ENCODE results near the gene ARHGEF17.

ARHGEF17 gene

GRCh38 chr11:73359930-73360742 is 52.1 kb downstream of the ARHGEF17 start:
- H2AFZ ChIP-seq, result peak overlapping the region; percentile 53
- H3K4me2 ChIP-seq (ENCODE audit: low read length), result no peak overlapping the region
- no peak for TF ChIP-seq CTCF (IDR thresholded peaks at IDR 0.05)
- no peak overlapping the region for H3K9ac ChIP-seq
- H3K27me3 ChIP-seq (ENCODE audit: control insufficient read depth, insufficient read depth, low read length), result no peaks in the 10 kb centered on the region
- H3K79me2 ChIP-seq, result no peaks in the 10 kb centered on the region
- peak overlapping the region; percentile 83 for H3K27ac ChIP-seq
- no peaks in the 10 kb centered on the region for H3K9me3 ChIP-seq (ENCODE audit: control insufficient read depth, low read length)
- peaks cover 18% of the 10 kb centered on the region for H3K4me1 ChIP-seq
- H3K4me3 ChIP-seq (ENCODE audit: low read depth, low read length), result no peak overlapping the region
- H3K36me3 ChIP-seq (ENCODE audit: control insufficient read depth, insufficient read depth, low read length), result no peaks in the 10 kb centered on the region

GRCh38 chr11:73360743-73361369 is 52.8 kb downstream of the ARHGEF17 start:
- H3K36me3 ChIP-seq (ENCODE audit: control insufficient read depth, insufficient read depth, low read length), result no peaks in the 10 kb centered on the region
- H3K27ac ChIP-seq, result no peak overlapping the region
- H3K9me3 ChIP-seq (ENCODE audit: control insufficient read depth, low read length), result no peaks in the 10 kb centered on the region
- peaks cover 18% of the 10 kb centered on the region for H3K4me1 ChIP-seq
- no peak overlapping the region for H3K4me3 ChIP-seq (ENCODE audit: low read depth, low read length)
- H3K9ac ChIP-seq, result no peak overlapping the region
- H3K79me2 ChIP-seq, result no peaks in the 10 kb centered on the region
- no peak overlapping the region for H2AFZ ChIP-seq
- no peak overlapping the region for H3K4me2 ChIP-seq (ENCODE audit: low read length)
- H3K27me3 ChIP-seq (ENCODE audit: control insufficient read depth, insufficient read depth, low read length), result no peaks in the 10 kb centered on the region
- TF ChIP-seq CTCF (IDR thresholded peaks at IDR 0.05), result no peak

- Histone ChIP-seq H3K4me1 (peaks cover 17% of the 10 kb centered on the region), H3K79me2 (no peaks in the 10 kb centered on the region), H3K27me3 (ENCODE audit: control insufficient read depth, insufficient read depth, low read length) (no peaks in the 10 kb centered on the region), H3K4me2 (ENCODE audit: low read length) (no peak overlapping the region), H3K36me3 (ENCODE audit: control insufficient read depth, insufficient read depth, low read length) (no peaks in the 10 kb centered on the region), H3K9me3 (ENCODE audit: control insufficient read depth, low read length) (no peaks in the 10 kb centered on the region), H3K9ac (no peak overlapping the region), H2AFZ (peak overlapping the region; percentile 42), H3K4me3 (ENCODE audit: low read depth, low read length) (no peak overlapping the region), H3K27ac (no peak overlapping the region)
- no peak for TF ChIP-seq CTCF (IDR thresholded peaks at IDR 0.05)
Observed at GRCh38 chr11:73361953-73362776, 54.1 kb downstream of the ARHGEF17 start.

GRCh38 chr11:73363147-73363546 is 55.1 kb downstream of the ARHGEF17 start:
- H3K9ac ChIP-seq, result no peak overlapping the region
- H3K27me3 ChIP-seq (ENCODE audit: control insufficient read depth, insufficient read depth, low read length), result no peaks in the 10 kb centered on the region
- TF ChIP-seq CTCF (IDR thresholded peaks at IDR 0.05), result no peak
- no peaks in the 10 kb centered on the region for H3K79me2 ChIP-seq
- H3K4me2 ChIP-seq (ENCODE audit: low read length), result no peak overlapping the region
- H2AFZ ChIP-seq, result no peak overlapping the region
- no peak overlapping the region for H3K27ac ChIP-seq
- no peaks in the 10 kb centered on the region for H3K9me3 ChIP-seq (ENCODE audit: control insufficient read depth, low read length)
- H3K36me3 ChIP-seq (ENCODE audit: control insufficient read depth, insufficient read depth, low read length), result no peaks in the 10 kb centered on the region
- no peak overlapping the region for H3K4me3 ChIP-seq (ENCODE audit: low read depth, low read length)
- peaks cover 8% of the 10 kb centered on the region for H3K4me1 ChIP-seq

All from parathyroid adenoma (tissue), 2 donors.